ENCODE data around the gene OVOL1.
"Not testable (repeated sequence)": the region's sequence is repeated elsewhere in the genome, so short reads cannot be mapped to it uniquely, and the experiment has no call there.

Gene OVOL1

DNA sequence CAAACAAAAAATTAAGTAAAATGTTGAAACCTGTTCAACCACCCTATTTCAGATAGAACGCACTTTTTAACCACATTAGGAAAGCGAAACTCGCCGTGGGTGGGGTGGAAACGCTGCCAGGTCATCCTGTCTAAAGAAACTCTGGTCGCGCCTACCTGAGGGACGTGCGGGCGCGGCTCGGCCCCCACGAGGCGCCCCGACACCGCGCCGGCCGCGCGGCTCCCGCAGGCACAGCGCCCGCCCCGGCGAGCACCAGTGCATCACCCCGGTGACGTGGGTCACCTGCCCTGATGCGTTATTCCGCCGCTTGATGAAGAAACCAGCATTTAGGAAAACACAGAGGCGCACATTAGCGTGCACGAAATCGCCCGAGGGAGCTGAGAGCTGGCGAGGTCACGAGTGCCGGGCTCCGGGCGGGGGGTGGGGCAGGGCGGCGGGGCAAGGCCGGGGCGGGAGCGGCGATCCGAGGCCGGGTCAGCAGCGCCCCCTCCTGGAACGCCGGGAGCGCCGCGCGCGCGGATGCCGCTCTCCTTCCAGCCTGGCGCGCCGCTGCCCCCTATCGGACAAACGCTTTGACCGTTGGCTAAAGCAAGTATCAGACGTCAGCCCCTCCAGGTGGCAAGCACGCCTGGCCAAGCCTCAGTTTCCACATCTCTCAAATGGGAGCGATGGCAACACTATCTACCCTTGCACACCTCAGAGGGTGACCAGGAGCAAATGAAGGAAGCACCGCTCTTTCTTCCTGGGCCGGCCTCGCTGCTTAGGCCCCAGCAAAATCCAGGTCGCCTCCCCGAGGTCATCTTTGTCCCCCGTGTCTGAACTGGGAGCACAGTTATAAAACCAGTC, 31.2 kb downstream of the OVOL1 start:
- peak; percentile 94 for DNase-seq

DNA sequence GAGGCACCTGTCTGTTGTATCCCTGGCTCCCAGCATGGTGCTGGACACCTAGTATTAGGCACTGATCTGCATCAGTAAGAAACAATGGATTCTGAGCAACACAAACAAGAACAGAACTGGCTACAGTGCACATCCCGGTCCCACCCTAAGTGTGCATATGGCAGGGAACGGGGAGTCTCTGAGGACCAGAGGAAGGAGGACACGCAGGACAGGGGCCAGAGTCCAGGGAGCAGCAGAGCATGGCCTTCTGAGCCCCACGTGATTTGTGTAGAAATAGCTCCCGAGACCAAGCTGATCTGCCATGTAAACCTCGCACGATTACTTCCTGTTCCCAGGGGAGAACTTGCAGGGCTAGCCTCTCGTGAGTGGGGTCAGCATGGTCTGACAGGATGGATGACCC, 34.2 kb downstream of the OVOL1 start:
- DNase-seq, result no peak

DNA sequence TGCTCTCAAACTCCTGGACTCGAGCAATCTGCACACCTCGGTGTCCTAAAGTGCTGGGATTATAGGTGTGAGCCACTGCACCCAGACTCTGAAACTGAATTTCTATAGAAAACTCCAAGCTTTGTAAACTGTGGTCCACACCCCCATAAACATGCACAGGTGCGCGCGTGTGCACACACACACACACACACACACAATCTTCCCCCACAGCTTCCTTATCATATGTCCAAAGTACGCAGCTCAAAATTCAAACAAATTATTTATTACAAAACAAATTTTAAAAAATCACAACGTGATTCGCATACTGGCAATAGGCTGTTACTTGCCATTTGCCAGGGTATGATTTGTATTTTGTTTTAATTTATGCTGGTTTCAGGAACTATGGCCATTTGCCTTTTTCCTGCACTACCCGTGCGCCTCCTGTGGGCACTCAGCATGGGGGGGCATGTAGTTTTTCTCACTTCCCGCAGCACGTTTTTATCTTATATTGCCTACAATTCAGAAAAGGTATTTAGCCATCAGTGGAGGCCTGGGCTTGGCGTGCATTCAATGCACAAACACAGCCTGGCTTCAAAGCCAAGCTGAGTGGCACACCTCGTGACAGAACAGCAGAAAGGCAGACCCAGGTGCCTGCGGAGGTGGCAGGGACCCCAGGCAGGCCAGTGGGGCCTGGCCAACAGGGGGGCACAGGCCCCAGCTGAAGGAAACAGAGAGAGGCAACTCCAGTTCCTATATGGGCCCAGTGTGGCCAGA, 36.1 kb downstream of the OVOL1 start:
- DNase-seq, result no peak

DNA sequence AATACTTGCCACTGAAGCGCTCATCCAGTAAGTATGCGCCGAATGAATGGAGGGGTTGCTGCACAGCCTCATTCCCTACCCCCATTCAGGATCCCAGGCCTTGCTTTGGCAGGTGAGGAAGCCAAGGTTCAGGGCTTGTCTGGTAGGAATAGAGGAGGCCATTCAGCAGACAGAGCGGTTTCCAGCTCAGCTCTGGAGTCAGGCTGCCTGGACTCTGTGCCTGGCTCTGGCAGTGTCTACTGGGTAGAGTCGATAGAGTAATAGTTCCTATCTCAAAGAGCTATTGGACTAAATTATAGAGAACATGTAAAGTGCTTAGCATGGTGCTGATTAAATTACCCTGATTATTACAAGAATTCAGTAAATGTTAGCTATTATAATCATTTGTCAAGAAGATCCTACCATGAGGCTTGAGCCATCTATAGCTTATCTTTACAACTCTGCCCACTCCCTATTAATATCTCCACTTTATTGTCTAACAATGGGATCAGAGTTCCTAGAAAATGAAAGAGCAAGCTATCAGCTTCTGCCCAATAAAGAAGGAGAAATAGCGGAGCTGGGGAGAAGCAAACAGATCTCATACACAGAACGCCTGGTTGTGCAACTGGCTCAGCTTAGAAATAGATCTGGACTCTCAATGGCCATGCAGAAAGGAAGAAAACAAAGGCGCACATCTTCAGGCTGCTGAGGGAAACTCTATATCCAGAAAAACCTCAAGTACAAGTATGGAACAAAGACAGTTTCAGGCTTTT, 40.3 kb downstream of the OVOL1 start:
- no peak for DNase-seq

DNA sequence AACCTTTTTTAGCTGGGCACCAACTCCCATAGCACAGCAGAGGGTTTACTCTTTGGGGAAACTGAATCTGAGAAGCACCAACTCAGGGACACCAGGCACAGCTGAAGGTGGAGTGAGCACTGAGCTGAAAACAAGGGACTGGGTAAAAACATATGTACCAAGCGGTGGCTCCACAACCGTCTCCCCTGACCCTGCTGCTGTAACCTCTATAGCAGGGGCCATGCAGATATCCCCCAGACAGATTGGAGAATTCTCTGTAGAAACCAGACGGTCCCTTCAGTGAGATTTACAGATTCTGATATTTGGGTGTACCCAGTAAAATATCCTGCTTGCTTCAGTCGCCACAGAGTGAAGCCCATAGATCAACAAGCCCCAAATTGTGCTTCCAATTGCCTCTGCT, 42.6 kb downstream of the OVOL1 start:
- DNase-seq, result no peak

DNA sequence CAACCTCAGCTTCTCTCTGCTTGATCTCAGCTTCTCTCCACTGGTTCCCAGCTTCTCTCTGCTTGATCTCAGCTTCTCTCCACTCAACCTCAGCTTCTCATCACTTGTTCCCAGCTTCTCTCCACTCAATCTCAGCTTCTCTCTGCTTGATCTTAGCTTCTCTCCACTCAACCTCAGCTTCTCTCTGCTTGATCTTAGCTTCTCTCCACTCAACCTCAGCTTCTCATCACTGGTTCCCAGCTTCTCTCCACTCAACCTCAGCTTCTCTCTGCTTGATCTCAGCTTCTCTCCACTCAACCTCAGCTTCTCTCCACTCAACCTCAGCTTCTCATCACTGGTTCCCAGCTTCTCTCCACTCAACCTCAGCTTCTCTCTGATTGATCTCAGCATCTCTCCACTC, 45.4 kb downstream of the OVOL1 start:
- not testable (repeated sequence) for DNase-seq

DNA sequence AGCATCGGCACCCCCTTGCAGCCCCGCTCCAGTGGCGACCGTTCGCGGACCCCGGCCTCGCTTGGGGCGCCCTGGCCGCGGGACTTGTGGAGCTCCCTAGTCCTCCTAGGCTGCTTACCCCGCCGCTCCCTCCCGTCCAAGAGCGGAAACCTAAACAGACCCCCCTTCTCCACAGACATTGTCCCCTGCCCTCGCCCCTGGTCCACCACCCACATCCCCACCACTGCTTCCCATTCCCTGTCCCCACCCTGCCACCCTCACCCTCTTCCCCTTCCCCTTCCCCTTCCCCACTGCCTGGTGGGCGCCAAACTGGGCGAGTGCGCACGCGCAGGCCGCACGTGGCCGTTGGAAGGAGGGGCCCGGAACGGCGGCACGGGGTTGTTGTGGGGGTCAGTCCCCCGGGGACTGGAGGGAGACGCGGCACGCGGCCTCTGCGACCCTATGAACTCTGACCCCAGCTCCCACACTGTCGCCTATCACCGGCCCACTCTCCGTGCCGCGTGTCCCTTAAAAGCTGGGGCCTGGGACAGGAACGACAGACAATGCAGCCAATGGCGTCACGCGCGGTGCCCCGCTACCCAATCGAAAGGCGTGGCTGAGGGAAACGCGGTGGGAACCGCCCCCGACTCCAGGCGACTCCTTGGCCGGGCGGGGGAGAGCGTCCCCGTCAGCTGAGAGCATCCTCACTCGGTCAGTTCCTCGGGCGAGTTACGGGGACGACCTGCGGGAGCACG, 46.6 kb downstream of the OVOL1 start, which contains the start of gene SNX32:
TSS of gene SNX32 (plus strand) at position 667 of the 734 bp plus-strand sequence. CDS start 103 bp downstream, outside the sequence.
- DNase-seq, result peak; percentile 96

DNA sequence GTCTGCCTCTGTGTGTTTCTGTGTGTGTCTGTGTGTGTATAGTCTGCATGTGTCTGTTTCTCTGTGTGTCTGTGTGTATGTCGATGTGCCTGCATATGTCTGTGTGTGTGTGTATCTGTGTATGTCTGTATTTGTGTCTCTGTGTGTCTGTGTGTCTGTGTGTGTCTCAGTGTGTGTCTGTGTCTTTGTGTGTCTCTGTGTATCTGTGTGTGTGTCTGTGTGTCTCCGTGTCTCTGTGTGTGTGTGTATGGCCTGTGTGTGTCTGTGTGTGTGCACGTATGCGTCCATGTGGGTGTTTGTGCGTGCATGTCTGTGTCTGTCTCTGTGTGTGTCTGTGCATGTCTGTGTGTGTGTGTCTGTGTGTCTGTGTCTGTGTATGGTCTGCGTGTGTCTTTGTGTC, 47.3 kb downstream of the OVOL1 start:
- DNase-seq, result no peak

DNA sequence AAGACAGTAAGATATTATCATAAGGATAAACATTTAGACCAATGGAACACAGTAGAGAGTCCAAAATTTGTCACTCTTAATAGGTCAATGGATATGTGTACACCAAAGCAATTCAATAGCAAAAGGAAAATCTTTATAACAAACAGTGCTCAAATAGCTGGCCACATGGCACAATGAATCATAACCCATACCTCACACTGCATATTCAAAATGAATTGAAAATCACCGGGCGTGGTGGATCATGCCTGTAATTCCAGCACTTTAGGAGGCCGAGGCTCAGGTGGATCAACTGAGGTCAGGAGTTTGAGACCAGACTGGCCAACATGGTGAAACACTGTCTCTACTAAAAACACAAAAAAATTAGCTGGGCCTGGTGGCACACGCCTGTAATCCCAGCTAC, 55.3 kb downstream of the OVOL1 start:
- no peak for DNase-seq

DNA sequence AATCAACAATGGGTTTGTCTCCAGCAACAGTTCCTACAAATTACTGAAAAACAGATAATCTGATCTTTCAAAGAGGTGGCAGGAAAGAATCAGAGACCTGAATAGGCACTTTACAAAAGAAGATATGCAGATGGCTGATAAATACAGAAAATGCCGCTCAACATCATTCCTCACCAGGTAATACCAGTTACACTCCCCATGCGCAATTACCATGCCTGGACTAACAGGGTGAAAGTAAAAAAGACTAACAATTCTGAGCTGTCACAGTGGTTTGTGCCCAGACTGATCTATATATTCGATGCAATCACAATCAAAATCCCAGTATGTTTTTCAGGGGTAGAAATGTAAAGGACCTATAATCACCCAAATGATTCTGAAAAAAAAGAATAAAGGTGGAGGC, 56.9 kb downstream of the OVOL1 start:
- no peak for DNase-seq

DNA sequence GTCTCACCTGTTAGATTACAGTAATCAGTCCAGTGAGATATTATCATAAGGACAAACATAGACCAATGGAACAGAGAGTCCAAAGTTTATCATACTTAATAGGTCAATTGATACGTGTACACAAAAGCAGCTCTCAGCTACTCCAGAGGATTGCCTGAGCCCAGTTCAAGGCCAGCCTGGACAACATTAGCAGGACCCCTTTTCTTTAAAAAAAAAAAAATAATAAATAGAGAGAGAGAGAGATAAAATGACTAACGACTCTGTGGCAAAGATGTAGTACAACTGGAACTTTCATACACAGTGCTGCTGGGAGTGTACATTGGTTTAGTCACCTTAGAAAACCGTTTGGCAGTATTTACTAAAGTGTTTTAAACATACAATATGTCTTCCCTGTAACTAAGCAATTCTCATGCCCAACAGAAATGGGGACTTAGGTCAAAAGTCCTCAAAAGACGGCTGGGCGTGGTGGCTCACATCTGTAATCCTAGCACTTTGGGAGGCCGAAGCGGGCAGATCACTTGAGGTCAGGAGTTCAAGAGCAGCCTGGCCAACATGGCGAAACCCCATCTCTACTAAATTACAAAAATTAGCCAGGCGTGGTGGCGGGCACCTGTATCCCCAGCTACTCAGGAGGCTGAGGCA, 57.5 kb downstream of the OVOL1 start:
- DNase-seq, result no peak
